NCI-H1048 (cell line): Measurements from ENCODE around the gene EFNB1.
"Not testable (repeated sequence)": the region's sequence is repeated elsewhere in the genome, so short reads cannot be mapped to it uniquely, and the experiment has no call there.

ENCODE experiments used
- DNase-seq: peaks from one replicate; lab custom pipeline; 2025; lab: John Stamatoyannopoulos, UW

The EFNB1 gene

GRCh38 chrX:68828740-68829581 lies at the start of gene EFNB1:
TSS of gene EFNB1 (plus strand) at chrX:68829021. CDS start at chrX:68829777, 756 bp downstream.
- peak; percentile 91 for DNase-seq

GRCh38 chrX:68781295-68781694 lies 47.5 kb upstream of the EFNB1 start:
- not testable (repeated sequence) for DNase-seq

- no peak for DNase-seq
These were observed 44.0 kb upstream of the EFNB1 start for GRCh38 chrX:68784816-68785215.

- DNase-seq: not testable (repeated sequence)
These were observed 42.2 kb upstream of the EFNB1 start for GRCh38 chrX:68786581-68786980.

- DNase-seq: no peak
These were observed 38.9 kb upstream of the EFNB1 start for GRCh38 chrX:68789966-68790365.

GRCh38 chrX:68792083-68792482 lies 36.7 kb upstream of the EFNB1 start:
- no peak for DNase-seq

GRCh38 chrX:68794461-68794860 lies 34.4 kb upstream of the EFNB1 start:
- DNase-seq: no peak

- no peak for DNase-seq
These were observed 33.1 kb upstream of the EFNB1 start for GRCh38 chrX:68795741-68796140.

- DNase-seq: not testable (repeated sequence)
These were observed 30.4 kb upstream of the EFNB1 start for GRCh38 chrX:68798400-68798799.

GRCh38 chrX:68801737-68802290 lies 27.0 kb upstream of the EFNB1 start:
- DNase-seq: no peak

GRCh38 chrX:68807818-68808217 lies 21.0 kb upstream of the EFNB1 start:
- DNase-seq: no peak

GRCh38 chrX:68808686-68809357 lies 20.0 kb upstream of the EFNB1 start:
- no peak for DNase-seq

GRCh38 chrX:68820476-68821110 lies 8.2 kb upstream of the EFNB1 start:
- DNase-seq: no peak

GRCh38 chrX:68821616-68822015 lies 7.2 kb upstream of the EFNB1 start:
- DNase-seq: no peak

GRCh38 chrX:68822641-68823410 lies 6.0 kb upstream of the EFNB1 start:
- DNase-seq: no peak

- no peak for DNase-seq
These were observed 5.2 kb upstream of the EFNB1 start for GRCh38 chrX:68823413-68824151.

GRCh38 chrX:68824152-68824433 lies 4.7 kb upstream of the EFNB1 start:
- no peak for DNase-seq

- DNase-seq: no peak
These were observed 4.2 kb upstream of the EFNB1 start for GRCh38 chrX:68824565-68825125.

- DNase-seq: no peak
These were observed 2.5 kb upstream of the EFNB1 start for GRCh38 chrX:68826113-68826980.

GRCh38 chrX:68827256-68827655 lies 1.6 kb upstream of the EFNB1 start:
- no peak for DNase-seq
